ENCODE results near the gene MTMR2.

- TF ChIP-seq CBX2 (IDR thresholded peaks at IDR 0.05; ENCODE audit: borderline replicate concordance, low read depth) (no peak), REST (IDR thresholded peaks at IDR 0.05) (no peak), FOXS1 (CRISPR knock-in tag; IDR thresholded peaks at IDR 0.05) (no peak), POLR2A (IDR thresholded peaks at IDR 0.05; ENCODE audit: low read length) (no peak), CTCF (IDR thresholded peaks at IDR 0.05) (no peak), JUNB (IDR thresholded peaks at IDR 0.05) (no peak), EP300 (IDR thresholded peaks at IDR 0.05) (no peak), HDAC2 (IDR thresholded peaks at IDR 0.05) (no peak), RAD21 (conservative IDR thresholded peaks at IDR 0.05 in 1 of 2, IDR thresholded peaks at IDR 0.05 in 1 of 2) (no peak), POLR2AphosphoS2 (conservative IDR thresholded peaks at IDR 0.05; ENCODE audit: low read length) (no peak), MAX (IDR thresholded peaks at IDR 0.05) (no peak)
Observed at GRCh38 chr11:95895815-95896214, 28.1 kb downstream of the MTMR2 start.
